HepG2 (cell line): ENCODE data around the gene CERS6. TPM values are rescaled to one million over a fixed set of nuclear protein-coding genes. Genes with fewer than 3 reads are reported as not detected.
A peak's percentile ranks its signal among the peaks of the same experiment; 100 is the strongest.

Source experiments
- BHLHE40 ChIP-seq: IDR thresholded peaks from 2 replicates; pipeline ENCODE4 v1.6.1; 2011; ENCODE audit warnings: low read length, improper control_type of control experiment
- DRAP1 ChIP-seq: IDR thresholded peaks from 2 replicates; pipeline ENCODE4 v1.6.1; 2016; ENCODE audit warnings: missing genetic modification reagents, missing compliant biosample characterization
- ESRRA ChIP-seq: sonication (generic); formaldehyde crosslinking; IDR thresholded peaks from 2 replicates; pipeline ENCODE4 v1.5.1; 2020; ENCODE audit warnings: mild to moderate bottlenecking, low read depth, missing genetic modification reagents
- FOXJ3 ChIP-seq: sonication (generic); formaldehyde crosslinking; IDR thresholded peaks from 2 replicates; pipeline ENCODE4 v1.4.0; 2020; ENCODE audit warnings: missing genetic modification reagents, mild to moderate bottlenecking, borderline replicate concordance
- GFI1 ChIP-seq: sonication (generic); formaldehyde crosslinking; IDR thresholded peaks from 2 replicates; pipeline ENCODE4 v1.5.0; 2020; ENCODE audit warnings: missing genetic modification reagents, mild to moderate bottlenecking, borderline replicate concordance
- HNF4A ChIP-seq: sonication (generic); formaldehyde crosslinking; IDR thresholded peaks from 2 replicates; pipeline ENCODE4 v1.4.0; 2020; ENCODE audit warnings: missing genetic modification reagents
- LCORL ChIP-seq, 2 experiments: fragments of 450-650 bp in 1 of 2; sonication (generic) in 1 of 2; formaldehyde crosslinking in 1 of 2; IDR thresholded peaks; 2 replicates each; pipeline versions ENCODE4 v1.5.0 to v1.6.1; 2017 to 2020; ENCODE audit warnings: antibody characterized with exemption in 1 of 2, missing genetic modification reagents in 1 of 2
- NRL ChIP-seq: sonication (generic); formaldehyde crosslinking; IDR thresholded peaks from 2 replicates; pipeline ENCODE4 v1.5.0; 2020; ENCODE audit warnings: missing genetic modification reagents, mild to moderate bottlenecking, moderate library complexity, borderline replicate concordance
- SAP130 ChIP-seq: IDR thresholded peaks from 2 replicates; pipeline ENCODE4 v1.6.1; 2016; ENCODE audit warnings: low read depth
- SMC3 ChIP-seq: IDR thresholded peaks from 2 replicates; pipeline ENCODE4 v1.6.1; 2011; ENCODE audit warnings: low read length, improper control_type of control experiment
- SOX5 ChIP-seq: IDR thresholded peaks from 2 replicates; pipeline ENCODE4 v1.6.1; 2016; ENCODE audit warnings: borderline replicate concordance
- XRCC5 ChIP-seq: fragments of 200-400 bp; formaldehyde crosslinking; optimal IDR thresholded peaks from 2 replicates; pipeline ENCODE3; 2017; ENCODE audit warnings: mild to moderate bottlenecking, low read length
- ZBTB40 ChIP-seq, 2 experiments: fragments of 450-650 bp in 1 of 2; sonication (generic) in 1 of 2; formaldehyde crosslinking in 1 of 2; IDR thresholded peaks; 2 replicates each; pipeline versions ENCODE4 v1.6.1 to v1.8.0; 2016 to 2022; ENCODE audit warnings: antibody characterized with exemption in 1 of 2, mild to moderate bottlenecking in 1 of 2, missing genetic modification reagents in 1 of 2
- ZNF20 ChIP-seq: sonication (generic); formaldehyde crosslinking; IDR thresholded peaks from 2 replicates; pipeline ENCODE4 v1.4.0; 2020; ENCODE audit warnings: mild to moderate bottlenecking, moderate library complexity, missing genetic modification reagents
- ZNF331 ChIP-seq: sonication (generic); formaldehyde crosslinking; IDR thresholded peaks from 2 replicates; pipeline ENCODE4 v1.4.0; 2020; ENCODE audit warnings: missing genetic modification reagents
- ZSCAN5A ChIP-seq: sonication (generic); formaldehyde crosslinking; IDR thresholded peaks from 2 replicates; pipeline ENCODE4 v1.8.0; 2022; ENCODE audit warnings: mild to moderate bottlenecking, missing genetic modification reagents, borderline replicate concordance
- polyA plus RNA-seq, 8 experiments: library from polyadenylated mRNA; depleted of rRNA in 3 of 8; stranded (reverse) in 7 of 8; unstranded in 1 of 8; fragments of >200 nt; fragmentation: Illumina TruSeq in 4 of 8; extraction: Trizol in 4 of 8; gene quantifications; 2 replicates each; pipeline versions ENCODE4 v1.2.1 to v1.2.3, GENCODE V29; 2011 to 2016; ENCODE audit warnings: low read depth in 4 of 8, missing spikeins in 1 of 8, mixed read lengths in 1 of 8; ENCODE audit not compliant: insufficient read depth in 1 of 8
- total RNA-seq, 5 experiments: library from RNA; depleted of rRNA; stranded (reverse); fragments of >200 nt; fragmentation: Illumina TruSeq; extraction: Trizol; gene quantifications; 2 replicates each; pipeline ENCODE4 v1.2.3, GENCODE V29; 2016; ENCODE audit warnings: low read depth in 1 of 5

Gene CERS6
- total and polyA plus RNA-seq, 2 of the 13 experiments (the other 11 are each of a cell fraction or from before 2014, with no cell fraction given), result 10.1 to 20.3 TPM

- TF ChIP-seq NRL (CRISPR knock-in tag), result no peak
- no peak for TF ChIP-seq ZBTB40 (IDR thresholded peaks at IDR 0.05)
- no peak for TF ChIP-seq ZBTB40 (CRISPR knock-in tag; IDR thresholded peaks at IDR 0.05)
- TF ChIP-seq SOX5, result peak; percentile 68; the same call in 1 of the 2 replicates
- no peak for TF ChIP-seq ZSCAN5A (CRISPR knock-in tag)
- TF ChIP-seq FOXJ3 (CRISPR knock-in tag), result peak; percentile 56; the same call in 1 of the 2 replicates
- TF ChIP-seq DRAP1 (CRISPR knock-in tag), result no peak
- TF ChIP-seq LCORL (IDR thresholded peaks at IDR 0.05), result no peak
- TF ChIP-seq LCORL (CRISPR knock-in tag; IDR thresholded peaks at IDR 0.05), result peak; percentile 76; the same call in 1 of the 2 replicates
- TF ChIP-seq ESRRA, result peak; percentile 56; the same call in 1 of the 2 replicates
- TF ChIP-seq GFI1 (CRISPR knock-in tag), result 0 out of 2 replicates have a peak, but pooled peaks have one; percentile 29
- no peak for TF ChIP-seq SMC3
- no peak for TF ChIP-seq ZNF331 (CRISPR knock-in tag)
- peak; percentile 39 for TF ChIP-seq XRCC5
- no peak for TF ChIP-seq BHLHE40
- TF ChIP-seq HNF4A (CRISPR knock-in tag), result peak; percentile 71
- TF ChIP-seq SAP130 (CRISPR knock-in tag), result 0 out of 2 replicates have a peak, but pooled peaks have one; percentile 33
- TF ChIP-seq ZNF20, result no peak
These were observed 11.7 kb downstream of the CERS6 start (continued) for GRCh38 chr2:168467729-168468128.
